Glutamatergic neuron (in vitro differentiated cells): ENCODE data around the gene JAK3. TPM values are rescaled to one million over a fixed set of nuclear protein-coding genes. Genes with fewer than 3 reads are reported as not detected.
"Not testable (repeated sequence)": the region's sequence is repeated elsewhere in the genome, so short reads cannot be mapped to it uniquely, and the experiment has no call there.

Experiments
- DNase-seq: peaks from one replicate; pipeline ENCODE4 v3.0.0; 2022
- H3K27ac Mint-ChIP-seq: one replicate; pipeline ENCODE4 v1.8.0; 2020; ENCODE audit warnings: mild to moderate bottlenecking, mixed read lengths, inconsistent platforms; ENCODE audit not compliant: unreplicated experiment
- H3K27me3 Mint-ChIP-seq: one replicate; pipeline ENCODE4 v1.8.0; 2020; ENCODE audit warnings: mild to moderate bottlenecking, moderate library complexity, mixed read lengths, inconsistent platforms; ENCODE audit not compliant: unreplicated experiment
- H3K36me3 Mint-ChIP-seq: one replicate; pipeline ENCODE4 v1.8.0; 2020; ENCODE audit warnings: mild to moderate bottlenecking, mixed read lengths, inconsistent platforms; ENCODE audit not compliant: unreplicated experiment
- H3K4me1 Mint-ChIP-seq: one replicate; pipeline ENCODE4 v1.8.0; 2020; ENCODE audit warnings: mild to moderate bottlenecking, low read depth, mixed read lengths, inconsistent platforms; ENCODE audit not compliant: unreplicated experiment
- H3K4me3 Mint-ChIP-seq: one replicate; pipeline ENCODE4 v1.8.0; 2020; ENCODE audit warnings: mild to moderate bottlenecking, mixed read lengths, inconsistent platforms; ENCODE audit not compliant: unreplicated experiment
- H3K9me3 Mint-ChIP-seq: one replicate; pipeline ENCODE4 v1.8.0; 2020; ENCODE audit warnings: mild to moderate bottlenecking, moderate library complexity, mixed read lengths, inconsistent platforms; ENCODE audit not compliant: unreplicated experiment
- CTCF ChIP-seq: fragments of 200-600 bp; sonication (generic); IDR thresholded peaks from one replicate; pipeline ENCODE4 v1.5.0; 2021; ENCODE audit not compliant: partially characterized antibody, unreplicated experiment
- long read RNA-seq: library from polyadenylated mRNA; unstranded; transcript quantifications from one replicate; pipeline ENCODE4 v2.0.0, GENCODE V29; 2020; ENCODE audit not compliant: unreplicated experiment
- total RNA-seq: library from RNA; stranded (reverse); fragmentation: NEBNext Ultra II Directional; extraction: Animal tissue kit (Norgen Biotek cat#: 25700); gene quantifications from one replicate; pipeline ENCODE4 v1.2.1, GENCODE V29; 2021; ENCODE audit not compliant: unreplicated experiment

JAK3 gene
- total RNA-seq = 1.3 TPM
- long read RNA-seq, partial matches to known transcripts = 1 of 4 reads
- long read RNA-seq, other reads (novel, unspliced or antisense) = 3 of 4 reads

GRCh38 chr19:17847538-17848366 is at the start of gene JAK3:
Gene JAK3 (minus strand): TSS chr19:17847982. CDS start chr19:17844417, 3,565 bp downstream.
- peak; percentile 87 for DNase-seq
- TF ChIP-seq CTCF = no peak
- Mint-ChIP-seq H3K36me3 (no peaks in the 10 kb centered on the region), H3K27ac (no peak within 1 kb of the TSS), H3K4me3 (peak within 1 kb of the TSS; percentile 61), H3K9me3 (peaks cover 2% of the 10 kb centered on the region), H3K4me1 (no peaks in the 10 kb centered on the region), H3K27me3 (peaks cover 4% of the 10 kb centered on the region)

- Mint-ChIP-seq H3K4me3 (no peak overlapping the region), H3K27me3 (peaks cover 8% of the 10 kb centered on the region), H3K9me3 (peaks cover 2% of the 10 kb centered on the region), H3K4me1 (peaks cover 2% of the 10 kb centered on the region), H3K27ac (no peak overlapping the region), H3K36me3 (no peaks in the 10 kb centered on the region)
- no peak for DNase-seq
- TF ChIP-seq CTCF = no peak
Measured at GRCh38 chr19:17893766-17894165, 46.0 kb upstream of the JAK3 start.

- H3K27ac Mint-ChIP-seq = no peak overlapping the region
- no peaks in the 10 kb centered on the region for H3K36me3 Mint-ChIP-seq
- TF ChIP-seq CTCF = no peak
- H3K4me3 Mint-ChIP-seq = no peak overlapping the region
- peaks cover 6% of the 10 kb centered on the region for H3K27me3 Mint-ChIP-seq
- H3K9me3 Mint-ChIP-seq = peaks cover 3% of the 10 kb centered on the region
- DNase-seq = no peak
- peaks cover 2% of the 10 kb centered on the region for H3K4me1 Mint-ChIP-seq
Measured at GRCh38 chr19:17889609-17890214, 41.9 kb upstream of the JAK3 start.

- DNase-seq = no peak
- no peaks in the 10 kb centered on the region for H3K36me3 Mint-ChIP-seq
- peaks cover 7% of the 10 kb centered on the region for H3K27me3 Mint-ChIP-seq
- H3K27ac Mint-ChIP-seq = no peak overlapping the region
- no peak overlapping the region for H3K4me3 Mint-ChIP-seq
- peaks cover 1% of the 10 kb centered on the region for H3K4me1 Mint-ChIP-seq
- H3K9me3 Mint-ChIP-seq = peaks cover 4% of the 10 kb centered on the region
- no peak for TF ChIP-seq CTCF
Measured at GRCh38 chr19:17888260-17888659, 40.5 kb upstream of the JAK3 start.

- not testable (repeated sequence) for H3K27ac Mint-ChIP-seq, H3K9me3 Mint-ChIP-seq, H3K36me3 Mint-ChIP-seq, H3K4me1 Mint-ChIP-seq, DNase-seq, H3K4me3 Mint-ChIP-seq, H3K27me3 Mint-ChIP-seq
Measured at GRCh38 chr19:17887221-17887620, 39.4 kb upstream of the JAK3 start.
